Cardiac fibroblast (primary cell): Measurements from ENCODE around the gene MCRS1.

ENCODE experiments used
- DNase-seq, 2 donors: peaks; one replicate each; pipeline versions ENCODE4 v3.0.0 to v3.0.0-alpha.2; 2010; ENCODE audit warnings: low read depth in 2 of 2
- H3K4me3 ChIP-seq, 2 donors: replicated peaks in 1 of 2; 1 replicate in 1 of 2; 2 replicates in 1 of 2; pipeline ENCODE4 v1.5.1; 2011; ENCODE audit warnings: low read depth in 2 of 2, low read length in 2 of 2, mild to moderate bottlenecking in 2 of 2, moderate library complexity in 1 of 2
- CTCF ChIP-seq: IDR thresholded peaks from one replicate; pipeline ENCODE4 v1.5.1; 2011; ENCODE audit warnings: low read depth, mild to moderate bottlenecking, low read length, inconsistent platforms

The MCRS1 gene

GRCh38 chr12:49566361-49566760, 1.6 kb downstream of the MCRS1 start:
- H3K4me3 ChIP-seq: no peak overlapping the region
- DNase-seq: no peak
- TF ChIP-seq CTCF: no peak

- no peak for DNase-seq
- no peak for TF ChIP-seq CTCF
- no peak overlapping the region for H3K4me3 ChIP-seq
Measured at GRCh38 chr12:49565406-49566265, 2.3 kb downstream of the MCRS1 start.

GRCh38 chr12:49564686-49565405, 3.1 kb downstream of the MCRS1 start:
- no peak overlapping the region for H3K4me3 ChIP-seq
- DNase-seq: no peak
- no peak for TF ChIP-seq CTCF

GRCh38 chr12:49563951-49564685, 3.8 kb downstream of the MCRS1 start:
- DNase-seq: no peak
- TF ChIP-seq CTCF: no peak
- no peak overlapping the region for H3K4me3 ChIP-seq

- no peak for TF ChIP-seq CTCF
- no peak overlapping the region for H3K4me3 ChIP-seq
- no peak for DNase-seq
Measured at GRCh38 chr12:49562831-49563230, 5.1 kb downstream of the MCRS1 start.

- no peak for TF ChIP-seq CTCF
- no peak overlapping the region for H3K4me3 ChIP-seq
- no peak for DNase-seq
Measured at GRCh38 chr12:49562233-49562632, 5.7 kb downstream of the MCRS1 start.
